Skin epidermis (tissue), 12 donors: ENCODE data around the gene RAPGEF3.

Experiments
- H3K27ac ChIP-seq, 21 experiments: fragments of 200-600 bp; sonication (generic) in 11 of 21; one replicate each; pipeline ENCODE4 v1.5.0; 2020; ENCODE audit warnings: mild to moderate bottlenecking in 3 of 21, inconsistent platforms in 2 of 21, moderate library complexity in 2 of 21
- H3K4me3 ChIP-seq, 7 experiments: fragments of 200-600 bp; sonication (generic) in 2 of 7; one replicate each; pipeline ENCODE4 v1.5.0; 2020; ENCODE audit warnings: inconsistent platforms in 2 of 7, mild to moderate bottlenecking in 2 of 7, moderate library complexity in 1 of 7

RAPGEF3 gene

GRCh38 chr12:47793015-47793681 is 34.5 kb upstream of the RAPGEF3 start:
- Histone ChIP-seq H3K4me3 (no peak overlapping the region), H3K27ac (peak overlapping the region in 3 of 21 experiments; percentile 29 to 59 (median 56))

- Histone ChIP-seq H3K27ac (peak overlapping the region in 4 of 21 experiments; percentile 19 to 60 (median 38)), H3K4me3 (no peak overlapping the region)
Measured at GRCh38 chr12:47791874-47792273, 33.2 kb upstream of the RAPGEF3 start.

GRCh38 chr12:47791351-47791746 is 32.7 kb upstream of the RAPGEF3 start:
- Histone ChIP-seq H3K4me3 (no peak overlapping the region), H3K27ac (peak overlapping the region in 4 of 21 experiments; percentile 7 to 60 (median 32))

- H3K27ac ChIP-seq = peak overlapping the region in 4 of 21 experiments; percentile 3 to 60 (median 22)
- no peak overlapping the region for H3K4me3 ChIP-seq
Measured at GRCh38 chr12:47790676-47791350, 32.1 kb upstream of the RAPGEF3 start.

- H3K4me3 ChIP-seq = no peak overlapping the region
- peak overlapping the region in 1 of 21 experiments; percentile 12 for H3K27ac ChIP-seq
Measured at GRCh38 chr12:47789712-47790489, 31.2 kb upstream of the RAPGEF3 start.

GRCh38 chr12:47789141-47789540 is 30.5 kb upstream of the RAPGEF3 start:
- Histone ChIP-seq H3K27ac (no peak overlapping the region), H3K4me3 (no peak overlapping the region)

- peak overlapping the region in 4 of 21 experiments; percentile 16 to 81 (median 66) for H3K27ac ChIP-seq
- no peak overlapping the region for H3K4me3 ChIP-seq
Measured at GRCh38 chr12:47787596-47788319, 29.1 kb upstream of the RAPGEF3 start.

- no peak overlapping the region for H3K4me3 ChIP-seq
- H3K27ac ChIP-seq = peak overlapping the region in 8 of 21 experiments; percentile 16 to 83 (median 60)
Measured at GRCh38 chr12:47786662-47787280, 28.1 kb upstream of the RAPGEF3 start.

- Histone ChIP-seq H3K27ac (peak overlapping the region in 13 of 21 experiments; percentile 14 to 83 (median 58)), H3K4me3 (no peak overlapping the region)
Measured at GRCh38 chr12:47785887-47786661, 27.4 kb upstream of the RAPGEF3 start.

- no peak overlapping the region for H3K4me3 ChIP-seq
- H3K27ac ChIP-seq = peak overlapping the region in 9 of 21 experiments; percentile 44 to 83 (median 76)
Measured at GRCh38 chr12:47785036-47785886, 26.6 kb upstream of the RAPGEF3 start.

- Histone ChIP-seq H3K27ac (peak overlapping the region in 13 of 21 experiments; percentile 33 to 83 (median 75)), H3K4me3 (no peak overlapping the region)
Measured at GRCh38 chr12:47783821-47784819, 25.4 kb upstream of the RAPGEF3 start.

GRCh38 chr12:47783024-47783755 is 24.5 kb upstream of the RAPGEF3 start:
- H3K27ac ChIP-seq = peak overlapping the region in 18 of 21 experiments; percentile 11 to 84 (median 76)
- no peak overlapping the region for H3K4me3 ChIP-seq

GRCh38 chr12:47782372-47782770 is 23.7 kb upstream of the RAPGEF3 start:
- Histone ChIP-seq H3K4me3 (no peak overlapping the region), H3K27ac (peak overlapping the region in 20 of 21 experiments; percentile 11 to 84 (median 76))

- Histone ChIP-seq H3K4me3 (no peak overlapping the region), H3K27ac (peak overlapping the region in 19 of 21 experiments; percentile 11 to 84 (median 76))
Measured at GRCh38 chr12:47781479-47782371, 23.0 kb upstream of the RAPGEF3 start.
